22Rv1 (cell line): ENCODE measurements around the gene PPM1H.

Experiments used
- ZFX ChIP-seq: fragments of 450-650 bp; IDR thresholded peaks from 2 replicates; pipeline ENCODE4 v1.6.1; 2017; ENCODE audit warnings: antibody characterized with exemption, borderline replicate concordance
- TF ChIP-seq, protein P1 (sequence below): fragments of 450-650 bp; IDR thresholded peaks from 2 replicates; pipeline ENCODE4 v1.5.1; 2017; ENCODE audit warnings: mild to moderate bottlenecking

DNA sequence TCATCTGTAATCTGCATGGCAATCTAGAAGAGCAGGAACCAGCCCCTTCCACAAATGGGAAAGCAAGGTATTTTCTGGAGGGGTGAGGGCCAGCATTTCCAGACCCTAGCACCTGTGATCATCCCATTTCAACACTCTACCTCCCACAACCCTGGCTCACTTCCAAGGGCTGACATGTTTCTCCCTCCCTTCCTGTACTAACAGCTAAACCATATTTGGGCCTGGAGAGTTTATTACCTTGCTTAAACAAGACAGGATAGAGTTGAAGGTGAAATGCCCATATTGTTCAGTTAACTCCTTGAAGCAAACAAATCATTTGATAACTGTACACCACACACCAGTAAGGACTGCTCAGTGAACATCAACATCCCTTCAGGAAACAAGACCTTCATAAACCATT is 158.4 kb downstream of the PPM1H start:
- TF ChIP-seq, protein P1, sequence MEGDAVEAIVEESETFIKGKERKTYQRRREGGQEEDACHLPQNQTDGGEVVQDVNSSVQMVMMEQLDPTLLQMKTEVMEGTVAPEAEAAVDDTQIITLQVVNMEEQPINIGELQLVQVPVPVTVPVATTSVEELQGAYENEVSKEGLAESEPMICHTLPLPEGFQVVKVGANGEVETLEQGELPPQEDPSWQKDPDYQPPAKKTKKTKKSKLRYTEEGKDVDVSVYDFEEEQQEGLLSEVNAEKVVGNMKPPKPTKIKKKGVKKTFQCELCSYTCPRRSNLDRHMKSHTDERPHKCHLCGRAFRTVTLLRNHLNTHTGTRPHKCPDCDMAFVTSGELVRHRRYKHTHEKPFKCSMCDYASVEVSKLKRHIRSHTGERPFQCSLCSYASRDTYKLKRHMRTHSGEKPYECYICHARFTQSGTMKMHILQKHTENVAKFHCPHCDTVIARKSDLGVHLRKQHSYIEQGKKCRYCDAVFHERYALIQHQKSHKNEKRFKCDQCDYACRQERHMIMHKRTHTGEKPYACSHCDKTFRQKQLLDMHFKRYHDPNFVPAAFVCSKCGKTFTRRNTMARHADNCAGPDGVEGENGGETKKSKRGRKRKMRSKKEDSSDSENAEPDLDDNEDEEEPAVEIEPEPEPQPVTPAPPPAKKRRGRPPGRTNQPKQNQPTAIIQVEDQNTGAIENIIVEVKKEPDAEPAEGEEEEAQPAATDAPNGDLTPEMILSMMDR = no peak
- no peak for TF ChIP-seq ZFX
